ENCODE results near the gene SETD7. TPM values are rescaled to one million over a fixed set of nuclear protein-coding genes. Genes with fewer than 3 reads are reported as not detected.

Gene SETD7
- total RNA-seq, 1 experiment from 2014 or later = 32.2 TPM

DNA sequence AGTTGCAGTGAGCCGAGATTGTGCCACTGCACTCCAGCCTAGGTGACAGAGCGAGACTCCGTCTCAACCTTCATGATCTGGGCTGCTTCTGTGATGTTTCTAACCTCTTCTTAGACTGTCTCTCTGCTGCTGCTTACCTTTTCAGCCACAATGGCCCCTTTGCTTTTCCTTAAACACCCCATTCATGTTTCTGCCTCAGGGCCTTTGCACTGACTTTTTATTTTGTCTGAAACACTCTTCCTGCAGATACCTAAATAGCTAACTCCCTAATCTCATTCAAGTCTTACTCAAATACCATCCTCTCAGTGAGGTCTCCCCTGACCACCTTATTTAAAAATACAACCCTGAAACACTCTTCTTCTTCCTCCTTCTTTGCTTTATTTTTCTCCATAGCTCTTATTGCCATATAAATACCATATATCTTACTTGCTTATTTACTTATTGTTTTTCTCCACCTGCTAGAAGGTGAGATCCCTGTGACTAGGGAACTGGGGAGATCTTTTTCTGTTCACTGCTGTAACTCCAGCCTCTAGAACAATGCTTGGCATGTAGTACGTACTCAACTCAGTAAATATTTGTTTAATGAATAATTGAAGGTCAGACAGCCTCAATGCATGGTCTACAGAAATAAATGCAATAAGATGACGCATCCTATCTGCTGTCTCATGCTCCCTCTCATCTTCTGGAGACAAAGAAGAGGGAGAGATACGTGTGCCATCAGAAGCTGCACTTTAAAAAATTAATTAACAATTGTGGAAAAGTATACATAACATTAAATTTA lies 43.8 kb upstream of the SETD7 start:
- intact Hi-C loops (cut with micrococcal nuclease; ENCODE audit: unreplicated experiment) = no loop called here
- H3K9me3 Mint-ChIP-seq (ENCODE audit: unreplicated experiment) = peaks cover 11% of the 10 kb centered on the region
- POLR2A ChIA-PET = no interaction called here
- no peak overlapping the region for H3K4me3 Mint-ChIP-seq (ENCODE audit: unreplicated experiment)
- H3K27me3 Mint-ChIP-seq (ENCODE audit: insufficient read depth, unreplicated experiment) = no peaks in the 10 kb centered on the region
- no peaks in the 10 kb centered on the region for H3K36me3 Mint-ChIP-seq (ENCODE audit: insufficient read depth, unreplicated experiment)
- H3K27ac Mint-ChIP-seq (ENCODE audit: unreplicated experiment) = peak overlapping the region; percentile 78
- H3K27me3 ChIP-seq (replicated peaks; ENCODE audit: control insufficient read depth, insufficient read depth, low read length) = no peaks in the 10 kb centered on the region
- BruUV-seq (replicated peaks) = no TSS peak
- H3K4me1 Mint-ChIP-seq (ENCODE audit: low read depth, unreplicated experiment) = peaks cover 35% of the 10 kb centered on the region
- DNase-seq = peak in 1 of 2 experiments; percentile 14
- TF ChIP-seq, protein P1, sequence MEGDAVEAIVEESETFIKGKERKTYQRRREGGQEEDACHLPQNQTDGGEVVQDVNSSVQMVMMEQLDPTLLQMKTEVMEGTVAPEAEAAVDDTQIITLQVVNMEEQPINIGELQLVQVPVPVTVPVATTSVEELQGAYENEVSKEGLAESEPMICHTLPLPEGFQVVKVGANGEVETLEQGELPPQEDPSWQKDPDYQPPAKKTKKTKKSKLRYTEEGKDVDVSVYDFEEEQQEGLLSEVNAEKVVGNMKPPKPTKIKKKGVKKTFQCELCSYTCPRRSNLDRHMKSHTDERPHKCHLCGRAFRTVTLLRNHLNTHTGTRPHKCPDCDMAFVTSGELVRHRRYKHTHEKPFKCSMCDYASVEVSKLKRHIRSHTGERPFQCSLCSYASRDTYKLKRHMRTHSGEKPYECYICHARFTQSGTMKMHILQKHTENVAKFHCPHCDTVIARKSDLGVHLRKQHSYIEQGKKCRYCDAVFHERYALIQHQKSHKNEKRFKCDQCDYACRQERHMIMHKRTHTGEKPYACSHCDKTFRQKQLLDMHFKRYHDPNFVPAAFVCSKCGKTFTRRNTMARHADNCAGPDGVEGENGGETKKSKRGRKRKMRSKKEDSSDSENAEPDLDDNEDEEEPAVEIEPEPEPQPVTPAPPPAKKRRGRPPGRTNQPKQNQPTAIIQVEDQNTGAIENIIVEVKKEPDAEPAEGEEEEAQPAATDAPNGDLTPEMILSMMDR (IDR thresholded peaks at IDR 0.05; ENCODE audit: insufficient read depth in 1 of 2, low read depth in 1 of 2, low read length in 1 of 2, severe bottlenecking in 1 of 2, unreplicated experiment in 1 of 2) = no peak
- peaks cover 16% of the 10 kb centered on the region; the same call in 1 of the 2 replicates for H3K4me1 ChIP-seq
- H3K4me3 ChIP-seq (ENCODE audit: low read depth, low read length) = no peak overlapping the region
- CTCF ChIA-PET = no interaction called here
- no peaks in the 10 kb centered on the region for H3K9me3 ChIP-seq
- H3K36me3 ChIP-seq (ENCODE audit: control insufficient read depth, insufficient read depth, low read length) = no peaks in the 10 kb centered on the region

DNA sequence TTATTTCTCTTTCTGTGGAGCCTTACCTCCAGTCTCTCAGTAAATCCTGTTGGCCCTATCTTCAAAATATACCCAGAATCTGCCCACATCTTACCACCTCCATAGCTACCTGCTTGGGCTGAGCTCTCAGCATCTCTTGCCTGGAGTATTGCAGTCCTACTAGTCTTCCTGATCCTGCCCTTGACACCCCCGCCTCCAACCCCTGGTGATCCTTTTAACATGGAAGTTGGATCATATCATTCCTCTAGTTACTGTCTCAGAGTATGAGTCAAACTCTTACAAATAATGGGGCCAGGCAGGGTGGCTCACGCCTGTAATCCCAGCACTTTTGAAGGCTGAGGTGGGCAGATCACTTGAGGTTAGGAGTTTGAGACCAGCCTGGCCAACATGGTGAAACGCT lies 43.1 kb upstream of the SETD7 start:
- Mint-ChIP-seq H3K4me1 (ENCODE audit: low read depth, unreplicated experiment) (peaks cover 35% of the 10 kb centered on the region), H3K36me3 (ENCODE audit: insufficient read depth, unreplicated experiment) (no peaks in the 10 kb centered on the region), H3K27ac (ENCODE audit: unreplicated experiment) (no peak overlapping the region), H3K9me3 (ENCODE audit: unreplicated experiment) (peaks cover 11% of the 10 kb centered on the region), H3K27me3 (ENCODE audit: insufficient read depth, unreplicated experiment) (no peaks in the 10 kb centered on the region), H3K4me3 (ENCODE audit: unreplicated experiment) (no peak overlapping the region)
- no peak for DNase-seq
- intact Hi-C loops (cut with micrococcal nuclease; ENCODE audit: unreplicated experiment) = no loop called here
- no TSS peak for BruUV-seq (replicated peaks)
- Histone ChIP-seq H3K27me3 (replicated peaks; ENCODE audit: control insufficient read depth, insufficient read depth, low read length) (no peaks in the 10 kb centered on the region), H3K36me3 (ENCODE audit: control insufficient read depth, insufficient read depth, low read length) (no peaks in the 10 kb centered on the region), H3K4me1 (peaks cover 16% of the 10 kb centered on the region; the same call in 1 of the 2 replicates), H3K4me3 (ENCODE audit: low read depth, low read length) (no peak overlapping the region), H3K9me3 (no peaks in the 10 kb centered on the region)
- TF ChIP-seq, protein P1 (IDR thresholded peaks at IDR 0.05; ENCODE audit: insufficient read depth in 1 of 2, low read depth in 1 of 2, low read length in 1 of 2, severe bottlenecking in 1 of 2, unreplicated experiment in 1 of 2) = no peak
- CTCF ChIA-PET = no interaction called here
- POLR2A ChIA-PET = no interaction called here

DNA sequence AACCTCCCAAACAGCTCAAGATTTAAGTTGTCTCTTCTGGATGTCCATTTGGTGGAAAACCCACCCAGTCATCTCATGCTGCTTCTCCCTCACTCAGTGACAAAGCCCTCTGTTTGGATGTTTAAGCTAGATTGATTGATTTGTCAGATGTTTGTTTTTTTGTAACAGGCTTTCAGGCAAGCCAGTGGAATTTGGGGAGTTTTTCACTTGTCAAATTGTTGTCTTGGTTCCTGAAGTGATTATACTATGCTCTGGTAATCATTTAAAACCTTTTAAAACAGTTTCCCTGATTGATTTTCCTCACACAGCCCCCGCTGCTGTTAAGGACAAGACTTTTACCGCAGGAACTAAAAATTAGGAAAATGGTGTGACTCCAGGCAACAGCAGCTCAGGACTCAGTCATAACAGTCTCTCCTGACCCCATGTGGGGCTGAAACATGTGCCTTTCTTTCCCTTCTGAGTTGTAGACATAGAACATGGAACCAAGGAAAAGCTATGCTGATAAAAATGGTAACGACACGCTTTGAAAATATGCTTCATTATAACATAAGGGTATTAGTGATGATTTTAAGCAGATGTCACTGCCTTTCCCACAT lies 40.8 kb upstream of the SETD7 start:
- no TSS peak for BruUV-seq (replicated peaks)
- Histone ChIP-seq H3K4me1 (peaks cover 34% of the 10 kb centered on the region), H3K9me3 (no peaks in the 10 kb centered on the region), H3K36me3 (ENCODE audit: control insufficient read depth, insufficient read depth, low read length) (no peaks in the 10 kb centered on the region), H3K4me3 (ENCODE audit: low read depth, low read length) (no peak overlapping the region), H3K27me3 (replicated peaks; ENCODE audit: control insufficient read depth, insufficient read depth, low read length) (no peaks in the 10 kb centered on the region)
- no peak for DNase-seq
- H3K4me3 Mint-ChIP-seq (ENCODE audit: unreplicated experiment) = no peak overlapping the region
- H3K4me1 Mint-ChIP-seq (ENCODE audit: low read depth, unreplicated experiment) = peaks cover 43% of the 10 kb centered on the region
- ChIA-PET POLR2A (no interaction called here), CTCF (no interaction called here)
- H3K27me3 Mint-ChIP-seq (ENCODE audit: insufficient read depth, unreplicated experiment) = no peaks in the 10 kb centered on the region
- H3K36me3 Mint-ChIP-seq (ENCODE audit: insufficient read depth, unreplicated experiment) = no peaks in the 10 kb centered on the region
- intact Hi-C loops (cut with micrococcal nuclease; ENCODE audit: unreplicated experiment) = no loop called here
- peaks cover 11% of the 10 kb centered on the region for H3K9me3 Mint-ChIP-seq (ENCODE audit: unreplicated experiment)
- TF ChIP-seq, protein P1 (IDR thresholded peaks at IDR 0.05; ENCODE audit: insufficient read depth in 1 of 2, low read depth in 1 of 2, low read length in 1 of 2, severe bottlenecking in 1 of 2, unreplicated experiment in 1 of 2) = no peak
- H3K27ac Mint-ChIP-seq (ENCODE audit: unreplicated experiment) = peak overlapping the region; percentile 20
